Endothelial cell of umbilical vein (primary cell): ENCODE data around the gene C4BPA.

ENCODE experiments used
- CTCF ChIP-seq, 2 donors: IDR thresholded peaks; 1 replicate in 1 of 2; 2 replicates in 1 of 2; pipeline ENCODE4 v1.5.1; 2011; ENCODE audit warnings: low read length in 2 of 2, mild to moderate bottlenecking in 2 of 2, moderate library complexity in 2 of 2, control low read depth in 1 of 2, inconsistent platforms in 1 of 2, low read depth in 1 of 2; ENCODE audit not compliant: insufficient read depth in 1 of 2; ENCODE audit errors: extremely low read depth in 1 of 2
- MYC ChIP-seq: IDR thresholded peaks from one replicate; pipeline ENCODE4 v1.6.1; 2011; ENCODE audit warnings: mild to moderate bottlenecking, low read depth, low read length
- POLR2AphosphoS5 ChIP-seq: IDR thresholded peaks from 2 replicates; pipeline ENCODE4 v1.6.1; 2012; ENCODE audit warnings: low read depth, mild to moderate bottlenecking, control low read depth, low read length, moderate library complexity; ENCODE audit not compliant: insufficient read depth

GRCh38 chr1:207088161-207088560, 15.9 kb upstream of the C4BPA start:
- TF ChIP-seq CTCF (IDR thresholded peaks at IDR 0.05; ENCODE audit: extremely low read depth in 1 of 2, insufficient read depth in 1 of 2, low read depth in 1 of 2, low read length in 2 of 2) (no peak), POLR2AphosphoS5 (no peak), MYC (no peak)
